DOHH2 (cell line): ENCODE results near the gene RALGAPA2.

Source experiments
- H3F3A ChIP-seq: fragments of 200-600 bp; sonication (generic), shearing (Covaris generic); 2 replicates; pipeline ENCODE4 v1.6.0; 2016; ENCODE audit warnings: antibody characterized with exemption, mild to moderate bottlenecking; ENCODE audit not compliant: control insufficient read depth, insufficient read depth
- H3K27ac ChIP-seq: fragments of 200-600 bp; sonication (generic); 2 replicates; pipeline ENCODE4 v1.5.1; 2014; ENCODE audit warnings: low read depth, mild to moderate bottlenecking, low read length, moderate library complexity
- H3K27me3 ChIP-seq: fragments of 200-600 bp; sonication (generic); 2 replicates; pipeline ENCODE4 v1.6.1; 2014; ENCODE audit warnings: mild to moderate bottlenecking, low read length, mixed read lengths; ENCODE audit not compliant: control insufficient read depth
- H3K36me3 ChIP-seq: fragments of 200-600 bp; sonication (generic); 2 replicates; pipeline ENCODE4 v1.6.1; 2014; ENCODE audit warnings: mild to moderate bottlenecking, low read length, moderate library complexity, mixed read lengths; ENCODE audit not compliant: control insufficient read depth
- H3K4me1 ChIP-seq: fragments of 200-600 bp; sonication (generic); 2 replicates; pipeline ENCODE4 v1.6.1; 2014; ENCODE audit warnings: mild to moderate bottlenecking, low read length, mixed read lengths; ENCODE audit not compliant: control insufficient read depth
- H3K4me2 ChIP-seq: fragments of 200-600 bp; sonication (generic); 2 replicates; pipeline ENCODE4 v1.6.0; 2014; ENCODE audit warnings: mild to moderate bottlenecking, low read length, moderate library complexity
- H3K4me3 ChIP-seq: fragments of 200-600 bp; sonication (generic); 2 replicates; pipeline ENCODE4 v1.5.1; 2014; ENCODE audit warnings: mild to moderate bottlenecking, low read length, mixed read lengths
- H3K79me2 ChIP-seq: fragments of 200-600 bp; sonication (generic); 2 replicates; pipeline ENCODE4 v1.6.1; 2014; ENCODE audit warnings: mild to moderate bottlenecking, low read length, mixed read lengths; ENCODE audit not compliant: control insufficient read depth
- H3K9me2 ChIP-seq: fragments of 200-600 bp; sonication (generic); replicated peaks from 2 replicates; pipeline ENCODE4 v1.6.1; 2014; ENCODE audit warnings: mild to moderate bottlenecking, low read length, mixed read lengths; ENCODE audit not compliant: control insufficient read depth
- H3K9me3 ChIP-seq: fragments of 200-600 bp; sonication (generic); 2 replicates; pipeline ENCODE4 v1.6.1; 2014; ENCODE audit warnings: antibody characterized with exemption, low read length, mixed read lengths; ENCODE audit not compliant: control insufficient read depth, insufficient read depth
- H4K20me1 ChIP-seq: fragments of 200-600 bp; sonication (generic); 2 replicates; pipeline ENCODE4 v1.6.0; 2014; ENCODE audit warnings: low read depth, mild to moderate bottlenecking, antibody characterized with exemption, low read length, moderate library complexity; ENCODE audit not compliant: control insufficient read depth, insufficient read depth
- EZH2phosphoT487 ChIP-seq: fragments of 200-600 bp; sonication (generic); IDR thresholded peaks from 2 replicates; pipeline ENCODE4 v1.6.1; 2017; ENCODE audit warnings: borderline replicate concordance, mild to moderate bottlenecking, antibody characterized with exemption, low read length, moderate library complexity, mixed read lengths
- TF ChIP-seq, protein P1 (sequence below): fragments of 200-600 bp; sonication (generic); IDR thresholded peaks from one replicate; pipeline ENCODE4 v1.5.1; 2014; ENCODE audit warnings: antibody characterized with exemption, mild to moderate bottlenecking, low read depth, low read length; ENCODE audit not compliant: poor library complexity, severe bottlenecking

Gene RALGAPA2

DNA sequence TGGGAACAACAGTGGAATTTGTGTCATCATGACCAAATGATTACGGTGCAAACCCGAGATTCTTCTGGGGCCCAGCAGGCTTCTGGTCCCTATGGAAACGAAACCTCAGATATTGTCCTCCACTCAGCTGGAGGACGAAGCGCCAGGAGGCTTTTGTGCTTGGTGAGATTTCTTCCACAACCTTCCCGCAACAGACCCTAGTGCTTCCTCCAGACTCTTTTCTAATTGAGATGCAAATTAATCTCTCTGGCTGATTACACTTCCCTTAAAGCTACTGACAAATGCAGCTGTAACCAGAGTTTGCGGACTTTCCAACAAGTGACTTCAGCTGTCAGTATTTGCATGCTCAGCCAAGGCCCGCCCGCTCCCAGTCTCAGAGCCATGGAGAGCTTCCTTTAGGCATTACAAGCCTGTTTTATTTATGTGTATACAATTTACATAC lies 248.5 kb downstream of the RALGAPA2 start:
- peak overlapping the region; percentile 75 for H3K4me2 ChIP-seq

DNA sequence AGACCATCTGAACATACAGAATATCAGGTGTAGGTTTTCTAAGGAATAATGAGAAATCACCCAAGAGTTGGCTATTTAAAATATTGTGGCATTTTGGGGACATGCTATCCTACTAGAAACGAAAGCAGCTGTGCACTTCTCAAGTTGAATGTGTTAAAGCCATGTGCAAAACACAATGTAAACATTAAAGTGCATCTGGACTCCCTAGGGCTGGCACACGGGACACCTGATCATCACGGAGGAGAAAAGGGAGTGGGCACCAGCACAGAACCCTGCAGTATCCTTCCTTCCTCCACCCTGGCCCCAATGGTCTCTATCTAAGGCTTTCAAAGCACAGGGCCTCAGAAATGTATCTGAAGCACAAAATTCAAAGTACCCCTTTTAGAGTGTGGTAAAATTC lies 250.3 kb downstream of the RALGAPA2 start:
- H3K4me2 ChIP-seq = no peak overlapping the region
- no peaks in the 10 kb centered on the region for H3K9me3 ChIP-seq
- no peaks in the 10 kb centered on the region for H3K9me2 ChIP-seq
- H3K36me3 ChIP-seq = no peaks in the 10 kb centered on the region
- TF ChIP-seq, protein P1, sequence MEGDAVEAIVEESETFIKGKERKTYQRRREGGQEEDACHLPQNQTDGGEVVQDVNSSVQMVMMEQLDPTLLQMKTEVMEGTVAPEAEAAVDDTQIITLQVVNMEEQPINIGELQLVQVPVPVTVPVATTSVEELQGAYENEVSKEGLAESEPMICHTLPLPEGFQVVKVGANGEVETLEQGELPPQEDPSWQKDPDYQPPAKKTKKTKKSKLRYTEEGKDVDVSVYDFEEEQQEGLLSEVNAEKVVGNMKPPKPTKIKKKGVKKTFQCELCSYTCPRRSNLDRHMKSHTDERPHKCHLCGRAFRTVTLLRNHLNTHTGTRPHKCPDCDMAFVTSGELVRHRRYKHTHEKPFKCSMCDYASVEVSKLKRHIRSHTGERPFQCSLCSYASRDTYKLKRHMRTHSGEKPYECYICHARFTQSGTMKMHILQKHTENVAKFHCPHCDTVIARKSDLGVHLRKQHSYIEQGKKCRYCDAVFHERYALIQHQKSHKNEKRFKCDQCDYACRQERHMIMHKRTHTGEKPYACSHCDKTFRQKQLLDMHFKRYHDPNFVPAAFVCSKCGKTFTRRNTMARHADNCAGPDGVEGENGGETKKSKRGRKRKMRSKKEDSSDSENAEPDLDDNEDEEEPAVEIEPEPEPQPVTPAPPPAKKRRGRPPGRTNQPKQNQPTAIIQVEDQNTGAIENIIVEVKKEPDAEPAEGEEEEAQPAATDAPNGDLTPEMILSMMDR = no peak
- no peak for TF ChIP-seq EZH2phosphoT487
- peaks cover 38% of the 10 kb centered on the region for H3K4me1 ChIP-seq
- H3K4me3 ChIP-seq = no peak overlapping the region
- H4K20me1 ChIP-seq = no peaks in the 10 kb centered on the region
- no peak overlapping the region for H3K27ac ChIP-seq
- H3K79me2 ChIP-seq = no peaks in the 10 kb centered on the region
- no peaks in the 10 kb centered on the region for H3K27me3 ChIP-seq
- H3F3A ChIP-seq = peaks cover 7% of the 10 kb centered on the region; the same call in 1 of the 2 replicates

More for the DNA sequence above, 248.5 kb downstream of the RALGAPA2 start:
- no peaks in the 10 kb centered on the region for H4K20me1 ChIP-seq
- TF ChIP-seq, protein P1 = no peak
- no peak for TF ChIP-seq EZH2phosphoT487
- H3K9me3 ChIP-seq = no peaks in the 10 kb centered on the region
- no peaks in the 10 kb centered on the region for H3K9me2 ChIP-seq
- H3K27me3 ChIP-seq = no peaks in the 10 kb centered on the region
- no peaks in the 10 kb centered on the region for H3K36me3 ChIP-seq
- peaks cover 7% of the 10 kb centered on the region; the same call in 1 of the 2 replicates for H3F3A ChIP-seq
- no peaks in the 10 kb centered on the region for H3K79me2 ChIP-seq
- H3K4me1 ChIP-seq = peaks cover 42% of the 10 kb centered on the region
- peak overlapping the region; percentile 71 for H3K27ac ChIP-seq
- peak overlapping the region; percentile 53 for H3K4me3 ChIP-seq

DNA sequence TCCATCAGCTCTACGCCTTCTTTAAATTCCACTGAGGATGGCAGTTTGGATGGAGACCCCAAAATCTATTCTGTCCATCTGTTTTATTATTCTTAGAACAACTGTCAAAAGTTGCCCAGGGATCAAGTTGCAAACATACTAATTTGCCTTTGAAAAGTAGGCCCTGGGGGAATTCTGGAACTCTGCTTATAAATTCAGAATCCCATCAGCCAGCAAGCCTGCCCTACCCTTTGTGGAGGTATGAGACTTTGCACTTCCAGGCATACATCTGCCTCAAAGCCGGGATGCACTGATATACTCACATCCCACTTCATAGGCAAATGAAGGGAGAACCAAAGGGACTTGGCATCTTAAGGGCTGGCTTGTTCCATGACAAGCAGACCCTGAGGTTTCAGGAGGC lies 250.9 kb downstream of the RALGAPA2 start:
- H3K4me2 ChIP-seq = no peak overlapping the region

More for the DNA sequence above, 250.9 kb downstream of the RALGAPA2 start:
- Histone ChIP-seq H3K27me3 (no peaks in the 10 kb centered on the region), H3K9me3 (no peaks in the 10 kb centered on the region), H3K9me2 (no peaks in the 10 kb centered on the region), H3K36me3 (no peaks in the 10 kb centered on the region), H4K20me1 (no peaks in the 10 kb centered on the region), H3K79me2 (no peaks in the 10 kb centered on the region), H3K4me1 (peaks cover 32% of the 10 kb centered on the region), H3K27ac (no peak overlapping the region), H3F3A (peaks cover 7% of the 10 kb centered on the region; the same call in 1 of the 2 replicates), H3K4me3 (no peak overlapping the region)
- TF ChIP-seq EZH2phosphoT487 = no peak
- TF ChIP-seq, protein P1 = no peak
